SK-N-SH treated with all-trans-retinoic acid at 6 μM for 48 hours (cell line): ENCODE results near the gene NME9.

Experiments
- ESRRG ChIP-seq: fragments of 250-450 bp; sonication (Bioruptor Pico); IDR thresholded peaks from 2 replicates; pipeline ENCODE4 v1.6.1; 2021; ENCODE audit warnings: mild to moderate bottlenecking
- GLIS3 ChIP-seq: fragments of 250-450 bp; sonication (Bioruptor Pico); IDR thresholded peaks from 2 replicates; pipeline ENCODE4 v1.5.0; 2020; ENCODE audit warnings: mild to moderate bottlenecking, moderate library complexity
- ISL1 ChIP-seq: fragments of 250-450 bp; sonication (Bioruptor Pico); IDR thresholded peaks from 2 replicates; pipeline ENCODE4 v2.1.2; 2022; ENCODE audit warnings: mild to moderate bottlenecking, moderate library complexity
- RARB ChIP-seq: fragments of 250-450 bp; sonication (Bioruptor Pico); IDR thresholded peaks from 2 replicates; pipeline ENCODE4 v1.8.0; 2021; ENCODE audit warnings: mild to moderate bottlenecking, moderate library complexity
- TCF4 ChIP-seq: fragments of 250-450 bp; sonication (Bioruptor Pico); IDR thresholded peaks from 2 replicates; pipeline ENCODE4 v1.8.0; 2021; ENCODE audit warnings: mild to moderate bottlenecking, moderate library complexity, borderline replicate concordance
- ZNF70 ChIP-seq: fragments of 450-650 bp; formaldehyde crosslinking; IDR thresholded peaks from 2 replicates; pipeline ENCODE4 v1.5.0; 2020; ENCODE audit warnings: mild to moderate bottlenecking, moderate library complexity

DNA sequence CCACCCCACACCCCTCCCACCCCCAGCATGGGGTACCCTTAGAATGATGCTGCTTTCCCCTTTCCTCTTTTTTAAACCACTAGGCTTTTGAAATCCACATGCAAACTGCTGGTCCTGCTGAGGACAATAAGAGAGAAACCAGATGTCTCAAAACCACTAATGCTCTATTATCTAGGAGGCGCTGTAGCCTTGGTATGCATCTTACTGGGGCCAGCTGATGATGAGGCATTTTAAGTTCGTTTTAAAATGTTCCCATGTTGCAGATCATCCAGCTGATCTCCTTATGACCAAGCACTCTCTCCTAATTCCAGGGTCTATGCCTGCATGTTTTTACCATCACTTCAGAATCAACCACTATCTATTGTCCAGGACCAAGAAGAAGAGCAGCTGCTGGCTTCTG is 1.3 kb downstream of the NME9 start:
- no peak; the same call in 1 of the 2 replicates for TF ChIP-seq ISL1 (CRISPR knock-in tag)
- no peak for TF ChIP-seq RARB (CRISPR knock-in tag)
- TF ChIP-seq TCF4 (CRISPR knock-in tag), result no peak
- TF ChIP-seq ESRRG (CRISPR knock-in tag), result no peak
- no peak for TF ChIP-seq GLIS3 (CRISPR knock-in tag)
- no peak for TF ChIP-seq ZNF70 (CRISPR knock-in tag)
